ENCODE measurements around the gene PHLDB3. TPM values are rescaled to one million over a fixed set of nuclear protein-coding genes. Genes with fewer than 3 reads are reported as not detected.
A peak's percentile ranks its signal among the peaks of the same experiment; 100 is the strongest.

Gene PHLDB3
- total and polyA plus RNA-seq, 5 donors: 6.3 to 11.4 (median 7.2) TPM

DNA sequence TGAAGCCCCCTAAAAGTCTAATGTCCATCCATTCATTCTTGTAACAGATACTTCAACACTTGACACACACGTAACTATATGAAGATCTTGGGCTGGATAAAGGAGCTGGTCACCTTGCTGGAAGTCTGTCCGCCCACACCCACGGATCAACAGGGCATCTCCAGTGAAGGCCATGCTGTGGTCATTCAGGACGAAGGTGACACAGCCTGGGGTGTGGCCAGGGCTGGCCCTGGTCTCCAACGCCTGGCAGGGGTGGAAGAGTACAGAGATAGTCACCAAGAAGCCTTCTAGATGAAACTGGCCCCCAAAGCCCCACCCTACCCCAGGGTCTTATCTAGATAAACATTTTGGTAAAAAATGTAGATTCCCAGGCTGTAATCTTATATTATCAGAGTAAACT lies 6.8 kb upstream of the PHLDB3 start:
- DNase-seq: peak in 1 of 3 donors; percentile 7
- no peak overlapping the region for H3K4me3 ChIP-seq (ENCODE audit: low read length)
- intact Hi-C loops (cut with DNase I): no loop called here
- no peak overlapping the region for H3K27ac ChIP-seq (ENCODE audit: low read length)
- H3K4me1 ChIP-seq (ENCODE audit: control insufficient read depth, insufficient read depth, low read length): no peaks in the 10 kb centered on the region
- no peaks in the 10 kb centered on the region for H3K9me3 ChIP-seq (ENCODE audit: control insufficient read depth, low read length)
- no peak for ATAC-seq
- H3K27me3 ChIP-seq (ENCODE audit: control insufficient read depth, insufficient read depth): no peaks in the 10 kb centered on the region
- WGBS: 94% methylated on average over 5 of the region's 5 CpGs

DNA sequence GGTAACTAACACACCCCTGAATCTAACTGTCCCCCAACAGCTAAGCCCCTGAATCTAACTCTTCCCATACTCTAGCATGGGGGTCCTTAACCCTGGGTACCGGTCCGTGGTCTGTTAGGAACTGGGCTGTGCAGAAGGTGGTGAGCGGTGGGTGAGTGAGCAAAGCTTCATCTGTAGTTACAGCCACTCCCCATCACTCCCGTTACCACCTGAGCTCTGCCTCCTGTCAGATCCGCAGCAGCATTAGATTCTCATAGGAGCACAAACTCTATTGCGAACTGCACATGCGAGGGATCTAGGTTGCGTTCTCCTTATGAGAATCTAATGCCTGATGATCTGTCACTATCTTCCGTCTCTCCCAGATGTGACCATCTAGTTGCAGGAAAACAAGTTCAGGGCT lies 6.2 kb upstream of the PHLDB3 start:
- H3K9me3 ChIP-seq (ENCODE audit: control insufficient read depth, low read length): no peaks in the 10 kb centered on the region
- H3K27me3 ChIP-seq (ENCODE audit: control insufficient read depth, insufficient read depth): no peaks in the 10 kb centered on the region
- no peaks in the 10 kb centered on the region for H3K4me1 ChIP-seq (ENCODE audit: control insufficient read depth, insufficient read depth, low read length)
- WGBS: 98% methylated on average over 9 of the region's 9 CpGs
- H3K4me3 ChIP-seq (ENCODE audit: low read length): no peak overlapping the region
- intact Hi-C loops (cut with DNase I): no loop called here
- ATAC-seq: no peak
- DNase-seq: no peak
- no peak overlapping the region for H3K27ac ChIP-seq (ENCODE audit: low read length)

DNA sequence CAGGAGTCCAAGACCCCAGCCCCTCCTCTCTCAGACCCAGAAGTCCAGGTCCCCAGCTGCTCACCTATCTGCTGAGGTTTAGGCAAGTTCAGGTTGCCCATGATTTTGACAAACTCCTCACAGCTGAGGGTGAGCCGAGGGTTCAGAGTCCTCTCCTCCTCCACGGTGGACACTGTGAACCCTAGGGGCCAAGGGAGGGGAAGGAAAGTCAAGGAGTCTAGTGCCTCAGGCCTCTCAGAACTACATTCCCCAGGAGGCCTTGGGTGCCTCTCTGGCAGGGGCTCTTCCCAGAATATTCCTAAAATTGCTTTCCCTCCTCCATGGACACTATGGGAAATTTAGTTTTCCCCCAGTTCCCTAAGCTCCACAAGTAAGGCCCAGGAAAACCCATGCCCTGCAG lies 3.3 kb upstream of the PHLDB3 start:
- Histone ChIP-seq H3K9me3 (ENCODE audit: control insufficient read depth, low read length) (no peaks in the 10 kb centered on the region), H3K4me1 (ENCODE audit: control insufficient read depth, insufficient read depth, low read length) (peaks cover 3% of the 10 kb centered on the region), H3K27me3 (ENCODE audit: control insufficient read depth, insufficient read depth) (no peaks in the 10 kb centered on the region), H3K4me3 (ENCODE audit: low read length) (no peak overlapping the region), H3K27ac (ENCODE audit: low read length) (no peak overlapping the region)
- DNase-seq: no peak
- 77% methylated on average over 2 of the region's 2 CpGs for WGBS
- intact Hi-C loops (cut with DNase I): no loop called here
- no peak for ATAC-seq

DNA sequence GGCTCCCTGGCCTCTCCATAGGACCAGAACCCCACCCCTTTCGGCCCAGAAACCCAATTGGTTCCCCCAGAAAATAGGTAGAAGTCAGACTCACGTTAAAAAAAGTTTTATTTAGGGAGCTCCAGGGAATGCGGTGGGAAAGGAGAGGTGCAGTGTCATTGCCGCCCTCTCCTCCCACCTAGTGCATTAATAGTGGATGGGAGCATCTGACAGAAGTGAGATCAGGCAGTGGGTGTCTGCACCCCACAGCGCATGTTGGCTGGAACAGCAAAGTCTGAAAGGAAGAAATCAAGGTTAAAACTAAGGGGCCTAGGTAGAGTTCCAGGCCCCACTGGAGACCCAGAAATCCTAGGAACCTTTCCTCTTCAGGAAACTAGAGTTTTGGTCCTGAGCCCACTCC lies 2.1 kb upstream of the PHLDB3 start:
- Histone ChIP-seq H3K27me3 (ENCODE audit: control insufficient read depth, insufficient read depth) (no peaks in the 10 kb centered on the region), H3K9me3 (ENCODE audit: control insufficient read depth, low read length) (no peaks in the 10 kb centered on the region), H3K27ac (ENCODE audit: low read length) (no peak overlapping the region), H3K4me3 (ENCODE audit: low read length) (no peak overlapping the region), H3K4me1 (ENCODE audit: control insufficient read depth, insufficient read depth, low read length) (peaks cover 3% of the 10 kb centered on the region)
- intact Hi-C loops (cut with DNase I): no loop called here
- WGBS: 90% methylated on average over 5 of the region's 5 CpGs
- no peak for ATAC-seq
- no peak for DNase-seq

DNA sequence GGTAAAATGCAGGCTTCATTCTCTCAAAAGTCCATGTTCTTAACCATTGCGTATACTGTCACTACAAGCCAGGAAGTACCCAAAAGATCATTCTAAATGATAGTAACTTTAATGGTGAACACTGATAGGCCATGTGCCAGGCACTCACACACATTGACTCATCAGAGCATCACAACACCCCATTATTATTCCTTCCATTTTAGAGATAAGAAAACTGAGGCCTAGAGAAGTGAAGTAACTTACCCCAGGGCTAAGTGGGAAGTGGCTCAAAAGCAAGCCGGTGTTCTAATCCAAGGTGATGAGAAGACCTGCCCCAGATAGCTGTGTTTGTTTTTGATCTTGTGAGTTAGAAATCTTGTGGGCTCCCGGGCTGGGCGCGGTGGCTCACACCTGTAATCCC lies 1.4 kb upstream of the PHLDB3 start:
- WGBS: 93% methylated on average over 5 of the region's 5 CpGs
- intact Hi-C loops (cut with DNase I): no loop called here
- H3K27ac ChIP-seq (ENCODE audit: low read length): no peak overlapping the region
- no peaks in the 10 kb centered on the region for H3K9me3 ChIP-seq (ENCODE audit: control insufficient read depth, low read length)
- no peak overlapping the region for H3K4me3 ChIP-seq (ENCODE audit: low read length)
- no peak for ATAC-seq
- no peaks in the 10 kb centered on the region for H3K27me3 ChIP-seq (ENCODE audit: control insufficient read depth, insufficient read depth)
- H3K4me1 ChIP-seq (ENCODE audit: control insufficient read depth, insufficient read depth, low read length): peaks cover 3% of the 10 kb centered on the region
- DNase-seq: no peak

DNA sequence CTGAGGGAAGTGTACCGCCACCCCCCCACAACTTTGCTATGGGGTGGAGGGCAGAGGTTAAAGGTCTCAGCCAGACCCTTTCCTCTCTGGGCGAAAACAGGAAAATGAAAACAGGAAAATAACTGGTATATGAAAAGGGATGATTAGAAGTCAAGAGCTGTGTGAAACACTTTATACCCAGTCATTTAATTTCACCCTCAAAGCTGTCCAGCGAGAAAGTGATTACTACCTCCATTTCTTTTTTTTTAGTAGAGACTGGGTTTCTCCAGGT lies 575 bp upstream of the PHLDB3 start:
- Histone ChIP-seq H3K27ac (ENCODE audit: low read length) (no peak overlapping the region), H3K4me1 (ENCODE audit: control insufficient read depth, insufficient read depth, low read length) (peaks cover 3% of the 10 kb centered on the region), H3K4me3 (ENCODE audit: low read length) (no peak overlapping the region), H3K27me3 (ENCODE audit: control insufficient read depth, insufficient read depth) (no peaks in the 10 kb centered on the region), H3K9me3 (ENCODE audit: control insufficient read depth, low read length) (no peaks in the 10 kb centered on the region)
- WGBS: 88% methylated on average over 3 of the region's 3 CpGs
- DNase-seq: no peak
- intact Hi-C loops (cut with DNase I): no loop called here
- no peak for ATAC-seq

DNA sequence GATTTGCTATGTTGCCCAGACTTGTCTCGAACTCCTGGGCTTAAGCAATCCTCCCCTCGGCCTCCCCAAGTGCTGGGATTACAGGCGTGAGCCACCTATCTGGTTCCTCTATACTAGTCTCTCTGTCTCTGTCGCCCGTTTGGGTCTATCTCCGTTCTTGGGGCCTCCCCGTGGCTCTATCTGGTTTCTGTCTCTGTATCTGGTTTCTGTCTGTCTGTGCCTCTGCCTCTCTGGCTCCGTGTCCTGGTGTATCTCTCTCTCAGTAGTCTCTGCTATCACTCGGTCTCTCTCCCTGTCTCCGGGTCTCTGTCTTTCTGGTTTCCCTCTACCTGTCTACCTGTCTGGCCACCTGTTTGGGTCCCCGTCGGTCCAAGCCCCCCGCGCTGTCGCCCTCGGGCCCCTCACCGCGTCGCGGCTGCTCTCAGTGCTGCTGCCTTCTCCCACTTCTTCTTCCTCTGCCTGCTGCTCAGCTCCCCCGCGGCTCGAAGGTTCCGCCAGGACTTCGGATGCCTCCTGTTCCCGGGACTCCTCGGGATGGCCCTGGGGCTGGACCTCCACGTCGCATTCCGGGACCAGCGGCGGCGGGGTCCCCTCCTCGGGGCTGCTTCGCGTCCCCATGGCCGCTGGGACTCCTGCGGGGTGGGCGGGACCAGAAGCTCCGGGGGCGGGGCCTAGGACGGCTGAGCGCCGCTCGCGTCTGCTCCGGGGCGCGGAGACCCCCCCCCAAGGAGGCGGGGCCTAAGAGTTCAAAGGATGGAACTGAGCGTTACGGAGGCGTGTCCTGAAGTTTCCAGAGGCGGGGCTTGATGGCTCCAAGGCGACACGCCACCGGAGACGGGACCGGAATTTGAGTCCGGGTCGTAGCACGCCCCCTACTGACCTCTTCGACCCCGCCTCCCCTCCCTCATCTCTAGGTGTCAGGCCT lies 783 bp downstream of the PHLDB3 start:
- ATAC-seq (peak; percentile 99), DNase-seq (peak; percentile 99 to 100 (median 99))
- Histone ChIP-seq H3K4me3 (ENCODE audit: low read length) (peak overlapping the region; percentile 63), H3K27ac (ENCODE audit: low read length) (peak overlapping the region; percentile 91), H3K4me1 (ENCODE audit: control insufficient read depth, insufficient read depth, low read length) (peaks cover 3% of the 10 kb centered on the region), H3K27me3 (ENCODE audit: control insufficient read depth, insufficient read depth) (no peaks in the 10 kb centered on the region), H3K9me3 (ENCODE audit: control insufficient read depth, low read length) (no peaks in the 10 kb centered on the region)
- WGBS: under 1% methylated on average over 64 of the region's 64 CpGs
- intact Hi-C loops (cut with DNase I): loop anchor here in 2 of 4 donors (5.0 kb wide), 1 partner anchor 41 kb away; no protein-coding TSS in a partner anchor

DNA sequence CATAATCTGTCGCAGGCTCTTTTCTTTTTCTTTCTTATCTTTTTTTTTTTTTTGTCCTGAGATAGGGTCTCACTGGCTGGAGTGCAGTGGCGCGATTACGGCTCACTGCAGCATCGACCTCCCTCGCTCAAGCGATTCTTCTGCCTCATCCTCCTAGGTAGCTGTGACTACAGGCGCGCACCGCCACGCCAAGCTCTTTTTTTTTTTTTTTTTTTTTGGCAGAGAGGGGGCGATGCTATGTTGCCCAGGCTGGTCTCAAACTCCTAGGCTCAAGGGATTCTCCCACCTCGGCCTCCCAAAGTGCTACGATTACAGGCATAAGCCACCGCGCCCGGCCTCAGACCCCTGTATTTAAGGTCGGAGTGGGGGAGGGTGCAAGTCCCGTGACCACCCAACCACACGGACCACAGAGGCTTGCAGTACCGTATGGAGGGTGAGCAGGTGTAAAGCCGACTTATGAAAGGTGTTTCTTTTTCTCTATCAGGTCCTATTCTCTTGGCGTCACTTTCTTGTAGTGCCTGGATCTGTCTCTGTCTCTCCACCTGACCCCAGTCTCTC lies 2.0 kb downstream of the PHLDB3 start:
- Histone ChIP-seq H3K4me3 (ENCODE audit: low read length) (no peak overlapping the region), H3K27ac (ENCODE audit: low read length) (no peak overlapping the region), H3K9me3 (ENCODE audit: control insufficient read depth, low read length) (no peaks in the 10 kb centered on the region), H3K27me3 (ENCODE audit: control insufficient read depth, insufficient read depth) (no peaks in the 10 kb centered on the region), H3K4me1 (ENCODE audit: control insufficient read depth, insufficient read depth, low read length) (peaks cover 3% of the 10 kb centered on the region)
- DNase-seq (no peak), ATAC-seq (no peak)
- WGBS: 71% methylated on average over 23 of the region's 23 CpGs
- intact Hi-C loops (cut with DNase I): loop anchor here in 2 of 4 donors (5.0 kb wide), 1 partner anchor 40 kb away; no protein-coding TSS in a partner anchor

DNA sequence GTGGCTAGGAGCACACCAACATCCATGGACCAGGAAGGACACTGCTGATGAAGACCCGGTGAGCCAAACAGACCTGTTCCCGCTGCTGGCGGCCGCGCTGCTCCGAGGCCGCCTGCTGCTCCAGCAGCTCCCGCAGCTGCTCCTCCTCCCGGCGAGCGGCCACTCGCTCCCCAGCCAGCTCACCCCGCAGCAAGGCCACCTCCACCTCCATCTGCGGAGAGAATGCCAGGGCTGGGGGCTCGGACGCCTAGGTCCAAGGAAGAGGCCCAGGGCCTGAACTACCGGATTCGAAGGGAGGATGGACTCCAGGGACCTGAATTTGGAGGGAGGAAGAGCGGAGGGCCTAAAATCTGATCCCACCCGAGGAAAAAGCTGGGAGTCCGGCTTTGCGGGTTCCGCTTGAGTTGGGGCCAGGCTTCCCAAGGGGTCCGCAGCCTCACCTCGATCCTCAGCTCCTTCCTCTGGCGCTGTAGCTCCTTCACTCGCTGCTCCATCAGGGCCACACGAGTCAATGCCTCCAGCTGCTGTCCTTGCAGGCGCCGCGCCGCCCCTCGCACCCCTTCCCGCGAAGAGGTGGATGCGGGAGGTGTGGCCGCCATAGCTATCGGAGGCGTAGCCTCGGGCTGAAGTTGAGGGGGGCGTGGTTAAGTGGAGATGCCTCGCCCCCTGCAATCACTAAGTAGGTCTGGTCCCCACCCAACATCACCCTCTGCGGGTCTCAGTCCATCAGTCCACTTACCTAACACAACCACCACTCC lies 2.7 kb downstream of the PHLDB3 start:
- H3K4me3 ChIP-seq (ENCODE audit: low read length): no peak overlapping the region
- peak in 2 of 3 donors; percentile 26 to 69 for DNase-seq

DNA sequence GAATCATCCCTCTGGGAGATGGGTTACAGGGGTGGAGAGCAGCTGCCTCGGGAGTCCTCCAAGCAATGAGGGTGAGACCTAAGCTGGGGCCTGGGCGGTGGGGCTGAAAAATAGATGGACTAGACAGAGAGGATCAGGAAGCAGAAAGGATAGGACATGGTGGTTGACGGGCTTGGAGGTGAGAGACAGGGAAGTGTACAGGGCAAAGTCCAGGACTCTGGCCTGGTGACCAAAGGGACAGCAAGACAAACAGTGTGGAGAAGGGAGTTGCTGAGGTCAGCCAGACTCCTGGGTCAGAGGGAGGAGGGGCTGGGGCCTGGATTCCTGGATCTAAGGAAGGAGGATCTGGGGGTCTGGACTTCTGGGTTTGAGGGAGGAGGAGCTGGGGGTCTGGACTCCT lies 5.5 kb downstream of the PHLDB3 start:
- Histone ChIP-seq H3K9me3 (ENCODE audit: control insufficient read depth, low read length) (no peaks in the 10 kb centered on the region), H3K27ac (ENCODE audit: low read length) (no peak overlapping the region), H3K4me3 (ENCODE audit: low read length) (no peak overlapping the region), H3K27me3 (ENCODE audit: control insufficient read depth, insufficient read depth) (no peaks in the 10 kb centered on the region), H3K4me1 (ENCODE audit: control insufficient read depth, insufficient read depth, low read length) (no peaks in the 10 kb centered on the region)
- WGBS: 75% methylated on average over 3 of the region's 3 CpGs
- intact Hi-C loops (cut with DNase I): no loop called here
- DNase-seq (no peak), ATAC-seq (no peak)

More for the DNA sequence above, 2.7 kb downstream of the PHLDB3 start:
- intact Hi-C loops (cut with DNase I): loop anchor here in 2 of 4 donors (5.0 kb wide), 1 partner anchor 40 kb away; no protein-coding TSS in a partner anchor
- 68% methylated on average over 43 of the region's 43 CpGs for WGBS
- Histone ChIP-seq H3K4me1 (ENCODE audit: control insufficient read depth, insufficient read depth, low read length) (peaks cover 3% of the 10 kb centered on the region), H3K27me3 (ENCODE audit: control insufficient read depth, insufficient read depth) (no peaks in the 10 kb centered on the region), H3K9me3 (ENCODE audit: control insufficient read depth, low read length) (no peaks in the 10 kb centered on the region), H3K27ac (ENCODE audit: low read length) (no peak overlapping the region)
- no peak for ATAC-seq
